ENCODE measurements around the gene AKNAD1. TPM values are rescaled to one million over a fixed set of nuclear protein-coding genes. Genes with fewer than 3 reads are reported as not detected.

The AKNAD1 gene
- total RNA-seq, 6 experiments from 2014 or later, result not detected

DNA sequence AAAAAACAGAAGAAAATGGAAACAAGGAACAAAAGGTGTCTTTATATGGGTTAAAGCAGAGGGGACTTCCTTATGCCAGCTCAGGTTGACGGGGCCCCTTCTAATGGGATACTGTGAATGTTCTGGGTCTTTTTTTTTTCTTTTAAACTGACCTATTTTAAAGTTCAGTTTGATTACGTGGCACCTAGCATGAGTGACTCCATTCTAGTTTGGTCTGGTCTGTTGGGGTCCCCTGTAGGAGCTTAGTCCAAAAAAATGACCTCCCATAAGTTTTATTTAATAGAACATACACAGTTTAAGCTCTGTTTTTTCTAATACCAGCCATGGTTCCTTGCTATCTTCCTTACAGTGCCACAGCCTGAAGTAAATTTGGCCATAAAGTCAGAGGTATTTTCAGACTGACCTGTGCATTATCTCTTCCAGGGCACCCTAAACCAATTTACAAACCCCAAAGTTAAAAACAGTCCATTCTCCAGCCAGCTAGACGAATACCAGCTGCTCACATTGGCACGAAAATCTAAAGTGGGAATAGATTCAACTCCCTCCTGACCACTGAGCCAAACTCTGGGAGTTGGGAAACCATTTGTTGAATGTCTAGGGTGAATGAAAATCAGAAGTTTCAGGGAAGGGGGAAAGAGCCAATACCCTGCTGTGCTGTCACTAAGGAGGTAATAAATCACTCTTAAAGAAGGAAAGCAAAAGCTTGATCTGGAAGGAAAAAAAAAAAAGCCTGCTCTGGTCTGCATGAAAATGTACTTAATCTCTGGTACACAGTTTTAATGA, 42.4 kb downstream of the AKNAD1 start:
- no peak overlapping the region for H3K27ac ChIP-seq
- 62% methylated on average over 3 of the region's 4 CpGs for WGBS (ENCODE audit: insufficient coverage, low coverage, low lambda C conversion rate, missing lambda C conversion rate)
- DNase-seq, result no peak

GRCh38 chr1:108813326-108813725, 43.6 kb downstream of the AKNAD1 start:
- no peaks in the 10 kb centered on the region for H3K9me3 ChIP-seq
- no peak overlapping the region for H3K4me3 ChIP-seq
- 100% methylated on average over 1 of the region's 2 CpGs for WGBS (ENCODE audit: insufficient coverage, low coverage, low lambda C conversion rate, missing lambda C conversion rate)
- ATAC-seq, result no peak
- intact Hi-C loops (cut with DNase I), result no loop called here
- no peak for TF ChIP-seq CTCF (IDR thresholded peaks at IDR 0.05)
- no peak for TF ChIP-seq POLR2A (IDR thresholded peaks at IDR 0.05)
- H3K27me3 ChIP-seq, result no peaks in the 10 kb centered on the region
- H3K27ac ChIP-seq, result no peak overlapping the region
- H3K36me3 ChIP-seq, result peaks cover 0 to 7% (median 4%) of the 10 kb centered on the region in 4 donors
- H3K4me1 ChIP-seq, result no peaks in the 10 kb centered on the region
- no peak for DNase-seq

More for the DNA sequence above, 42.4 kb downstream of the AKNAD1 start:
- TF ChIP-seq POLR2A (IDR thresholded peaks at IDR 0.05), result no peak
- TF ChIP-seq CTCF (IDR thresholded peaks at IDR 0.05), result no peak
- intact Hi-C loops (cut with DNase I), result no loop called here
- Histone ChIP-seq H3K27me3 (no peaks in the 10 kb centered on the region), H3K4me3 (no peak overlapping the region), H3K9me3 (no peaks in the 10 kb centered on the region), H3K4me1 (no peaks in the 10 kb centered on the region), H3K36me3 (peaks cover 0 to 4% (median 0%) of the 10 kb centered on the region in 4 donors)
- peak in 1 of 4 donors; percentile 22 for ATAC-seq

GRCh38 chr1:108811611-108812010, 45.3 kb downstream of the AKNAD1 start:
- WGBS (ENCODE audit: insufficient coverage, low coverage, low lambda C conversion rate, missing lambda C conversion rate), result 93% methylated on average over 3 of the region's 3 CpGs
- Histone ChIP-seq H3K9me3 (no peaks in the 10 kb centered on the region), H3K4me3 (no peak overlapping the region), H3K27ac (no peak overlapping the region), H3K4me1 (no peaks in the 10 kb centered on the region), H3K27me3 (no peaks in the 10 kb centered on the region), H3K36me3 (peaks cover 0 to 17% (median 7%) of the 10 kb centered on the region in 4 donors)
- intact Hi-C loops (cut with DNase I), result no loop called here
- ATAC-seq (no peak), DNase-seq (no peak)
- TF ChIP-seq CTCF (IDR thresholded peaks at IDR 0.05), result no peak
- no peak for TF ChIP-seq POLR2A (IDR thresholded peaks at IDR 0.05)

- peaks cover 0 to 25% (median 8%) of the 10 kb centered on the region in 4 donors for H3K36me3 ChIP-seq
- ATAC-seq (no peak), DNase-seq (no peak)
- intact Hi-C loops (cut with DNase I), result no loop called here
- H3K27me3 ChIP-seq, result no peaks in the 10 kb centered on the region
- H3K4me1 ChIP-seq, result no peaks in the 10 kb centered on the region
- H3K27ac ChIP-seq, result no peak overlapping the region
- TF ChIP-seq POLR2A (IDR thresholded peaks at IDR 0.05) (no peak), CTCF (IDR thresholded peaks at IDR 0.05) (no peak)
- 95% methylated on average over 4 of the region's 4 CpGs for WGBS (ENCODE audit: insufficient coverage, low coverage, low lambda C conversion rate, missing lambda C conversion rate)
- no peak overlapping the region for H3K4me3 ChIP-seq
- H3K9me3 ChIP-seq, result no peaks in the 10 kb centered on the region
These were observed 48.5 kb downstream of the AKNAD1 start for GRCh38 chr1:108808438-108808837.

Measured in right lobe of liver (tissue), 6 donors.